SK-N-SH (cell line): ENCODE results near the gene HSPA9. TPM values are rescaled to one million over a fixed set of nuclear protein-coding genes. Genes with fewer than 3 reads are reported as not detected.

Experiments
- CTCF ChIA-PET: fragments of 300-600, 350-600 bp; formaldehyde crosslinking; extraction: SDS; loops from one replicate; lab custom pipeline; 2021; lab: Yijun Ruan, JAX
- POLR2A ChIA-PET: fragments of 350-600 bp; sonication (Branson Sonifier 250); formaldehyde crosslinking; extraction: SDS; loops from one replicate; lab custom pipeline; 2020; ENCODE audit warnings: antibody characterized with exemption, inconsistent platforms; lab: Yijun Ruan, JAX
- DNase-seq: peaks from one replicate; pipeline ENCODE4 v3.0.0; 2012
- H2AFZ ChIP-seq: fragments of 200-600 bp; sonication (generic); 2 replicates; pipeline ENCODE4 v1.8.1; 2016; ENCODE audit warnings: antibody characterized with exemption, mild to moderate bottlenecking, low read depth
- H3F3A ChIP-seq: fragments of 200-600 bp; sonication (generic); replicated peaks from 2 replicates; pipeline ENCODE3; 2016; ENCODE audit warnings: antibody characterized with exemption, mild to moderate bottlenecking; ENCODE audit not compliant: insufficient read depth
- H3K27ac ChIP-seq, 2 experiments: fragments of 200-500 bp in 1 of 2; fragments of 200-600 bp in 1 of 2; sonication (Bioruptor generic) in 1 of 2; sonication (generic), shearing (Covaris generic) in 1 of 2; 2 replicates each; pipeline versions ENCODE4 v1.5.1 to v1.6.1; 2014 to 2016; ENCODE audit warnings: low read depth in 2 of 2, inconsistent platforms in 1 of 2, low read length in 1 of 2, mild to moderate bottlenecking in 1 of 2, mixed read lengths in 1 of 2
- H3K27me3 ChIP-seq: fragments of 200-600 bp; sonication (generic), shearing (Covaris generic); 2 replicates; pipeline ENCODE4 v1.6.1; 2016; ENCODE audit warnings: mixed run types; ENCODE audit not compliant: insufficient read depth
- H3K36me3 ChIP-seq, 2 experiments: fragments of 200-500 bp in 1 of 2; fragments of 200-600 bp in 1 of 2; sonication (Bioruptor generic) in 1 of 2; sonication (generic) in 1 of 2; replicated peaks in 1 of 2; 2 replicates each; pipeline versions ENCODE3 to v1.5.1; 2014 to 2016; ENCODE audit warnings: low read length in 1 of 2, mild to moderate bottlenecking in 1 of 2; ENCODE audit not compliant: insufficient read depth in 2 of 2, control insufficient read depth in 1 of 2
- H3K4me1 ChIP-seq, 2 experiments: fragments of 200-500 bp in 1 of 2; fragments of 200-600 bp in 1 of 2; sonication (Bioruptor generic) in 1 of 2; sonication (generic), shearing (Covaris generic) in 1 of 2; 2 replicates each; pipeline versions ENCODE4 v1.5.1 to v1.6.1; 2014 to 2016; ENCODE audit warnings: low read depth in 1 of 2, low read length in 1 of 2, mixed run types in 1 of 2; ENCODE audit not compliant: insufficient read depth in 2 of 2, control insufficient read depth in 1 of 2
- H3K4me2 ChIP-seq: fragments of 200-600 bp; sonication (generic), shearing (Covaris generic); 2 replicates; pipeline ENCODE4 v1.6.1; 2017; ENCODE audit warnings: mixed run types
- H3K4me3 ChIP-seq, 2 experiments: fragments of 200-500 bp in 1 of 2; fragments of 200-600 bp in 1 of 2; sonication (Bioruptor generic) in 1 of 2; sonication (generic), shearing (Covaris generic) in 1 of 2; 2 replicates each; pipeline versions ENCODE4 v1.5.1 to v1.8.1; 2014 to 2016; ENCODE audit warnings: low read depth in 2 of 2, inconsistent platforms in 1 of 2, low read length in 1 of 2, mild to moderate bottlenecking in 1 of 2, mixed read lengths in 1 of 2, moderate library complexity in 1 of 2
- H3K79me2 ChIP-seq: fragments of 200-600 bp; sonication (generic); 2 replicates; pipeline ENCODE4 v1.8.1; 2017; ENCODE audit warnings: mild to moderate bottlenecking; ENCODE audit not compliant: insufficient read depth
- H3K9ac ChIP-seq: fragments of 200-600 bp; sonication (generic); 2 replicates; pipeline ENCODE4 v1.6.1; 2017; ENCODE audit warnings: mixed run types
- H3K9me2 ChIP-seq: fragments of 200-600 bp; sonication (generic); 2 replicates; pipeline ENCODE4 v1.6.1; 2017; ENCODE audit warnings: mixed run types
- H3K9me3 ChIP-seq: fragments of 200-600 bp; sonication (generic); 2 replicates; pipeline ENCODE4 v1.6.1; 2017; ENCODE audit warnings: mixed run types, mild to moderate bottlenecking, moderate library complexity
- H4K20me1 ChIP-seq: fragments of 200-600 bp; sonication (generic); 2 replicates; pipeline ENCODE4 v1.6.1; 2017; ENCODE audit warnings: mild to moderate bottlenecking, mixed run types; ENCODE audit not compliant: insufficient read depth
- FOSL2 ChIP-seq: IDR thresholded peaks from 2 replicates; pipeline ENCODE4 v1.4.0; 2012; ENCODE audit warnings: low read depth, mild to moderate bottlenecking, moderate library complexity, borderline replicate concordance
- FOXJ3 ChIP-seq: sonication (generic); formaldehyde crosslinking; IDR thresholded peaks from 2 replicates; pipeline ENCODE4 v1.5.1; 2020; ENCODE audit warnings: mild to moderate bottlenecking, missing genetic modification reagents
- FOXM1 ChIP-seq: IDR thresholded peaks from 2 replicates; pipeline ENCODE4 v1.4.0; 2012; ENCODE audit warnings: low read depth, mild to moderate bottlenecking
- JUND ChIP-seq: IDR thresholded peaks from 2 replicates; pipeline ENCODE4 v1.4.0; 2012
- MEF2A ChIP-seq: IDR thresholded peaks from 2 replicates; pipeline ENCODE4 v1.4.0; 2012; ENCODE audit warnings: low read depth, borderline replicate concordance
- MXI1 ChIP-seq: IDR thresholded peaks from 2 replicates; pipeline ENCODE4 v1.6.1; 2012; ENCODE audit warnings: mild to moderate bottlenecking, low read depth, low read length, improper control_type of control experiment
- NRF1 ChIP-seq: IDR thresholded peaks from 2 replicates; pipeline ENCODE4 v1.6.1; 2012; ENCODE audit warnings: low read depth, mild to moderate bottlenecking, low read length
- RAD21 ChIP-seq: IDR thresholded peaks from 2 replicates; pipeline ENCODE4 v1.6.1; 2012; ENCODE audit warnings: mild to moderate bottlenecking, low read length
- TEAD4 ChIP-seq: IDR thresholded peaks from 2 replicates; pipeline ENCODE4 v1.4.0; 2012; ENCODE audit warnings: mild to moderate bottlenecking, borderline replicate concordance; ENCODE audit not compliant: insufficient read depth
- YY1 ChIP-seq: IDR thresholded peaks from 2 replicates; pipeline ENCODE4 v1.4.0; 2012; ENCODE audit warnings: low read depth, mild to moderate bottlenecking
- WGBS: methylation state at CpG from one replicate; pipeline ENCODE4 v1.1.6; 2017; ENCODE audit warnings: low lambda C conversion rate; 5-methylcytosine and 5-hydroxymethylcytosine counted together
- polyA plus RNA-seq, 3 experiments: library from polyadenylated mRNA; depleted of rRNA; stranded (reverse); fragments of >200 nt; gene quantifications; 2 replicates each; pipeline ENCODE4 v1.2.3, GENCODE V29; 2012
- TF ChIP-seq, protein P1 (sequence below): IDR thresholded peaks from 2 replicates; pipeline ENCODE4; 2012
- TF ChIP-seq, protein P2 (sequence below): IDR thresholded peaks from 2 replicates; pipeline ENCODE4 v1.6.1; 2012; ENCODE audit warnings: mild to moderate bottlenecking, low read depth, low read length, moderate library complexity

The HSPA9 gene
- polyA plus RNA-seq, 1 of the 3 experiments (the other 2 are of a cell fraction), result 153 TPM

- ChIA-PET CTCF (interaction anchor here (0.7 to 2.0 kb wide), 6 partner anchors 12 to 43 kb away, joined by 3 to 5 read pairs (median 3); no protein-coding TSS in a partner anchor), POLR2A (no interaction called here)
- DNase-seq, result no peak
- WGBS, result 83% methylated on average over 4 of the region's 4 CpGs
- Histone ChIP-seq H3K36me3 (no peaks in the 10 kb centered on the region), H3K9ac (no peak overlapping the region), H3K27ac (no peak overlapping the region), H3K9me3 (no peaks in the 10 kb centered on the region), H3K79me2 (no peaks in the 10 kb centered on the region), H3F3A (no peaks in the 10 kb centered on the region), H3K9me2 (no peaks in the 10 kb centered on the region), H3K27me3 (no peaks in the 10 kb centered on the region), H2AFZ (no peak overlapping the region), H3K4me2 (no peak overlapping the region), H3K4me3 (no peak overlapping the region), H3K4me1 (no peaks in the 10 kb centered on the region), H4K20me1 (no peaks in the 10 kb centered on the region)
- TF ChIP-seq FOXM1 (no peak), NRF1 (no peak), RAD21 (no peak), TEAD4 (no peak), MXI1 (no peak)
Measured at GRCh38 chr5:138622051-138622450, 46.9 kb upstream of the HSPA9 start.

- 59% methylated on average over 4 of the region's 4 CpGs for WGBS
- ChIA-PET CTCF (interaction anchor here (1.2 to 2.0 kb wide), 5 partner anchors 10 to 36 kb away, joined by 3 to 4 read pairs (median 4); no protein-coding TSS in a partner anchor), POLR2A (no interaction called here)
- Histone ChIP-seq H3K9ac (no peak overlapping the region), H3K9me2 (no peaks in the 10 kb centered on the region), H3K27ac (no peak overlapping the region), H2AFZ (no peak overlapping the region), H4K20me1 (no peaks in the 10 kb centered on the region), H3K27me3 (no peaks in the 10 kb centered on the region), H3K4me3 (no peak overlapping the region), H3K4me2 (no peak overlapping the region), H3K9me3 (no peaks in the 10 kb centered on the region), H3K36me3 (no peaks in the 10 kb centered on the region), H3K4me1 (no peaks in the 10 kb centered on the region), H3F3A (no peaks in the 10 kb centered on the region), H3K79me2 (no peaks in the 10 kb centered on the region)
- DNase-seq, result no peak
- no peak for TF ChIP-seq NRF1
- TF ChIP-seq FOSL2, result no peak
- no peak for TF ChIP-seq YY1
- TF ChIP-seq, protein P1, sequence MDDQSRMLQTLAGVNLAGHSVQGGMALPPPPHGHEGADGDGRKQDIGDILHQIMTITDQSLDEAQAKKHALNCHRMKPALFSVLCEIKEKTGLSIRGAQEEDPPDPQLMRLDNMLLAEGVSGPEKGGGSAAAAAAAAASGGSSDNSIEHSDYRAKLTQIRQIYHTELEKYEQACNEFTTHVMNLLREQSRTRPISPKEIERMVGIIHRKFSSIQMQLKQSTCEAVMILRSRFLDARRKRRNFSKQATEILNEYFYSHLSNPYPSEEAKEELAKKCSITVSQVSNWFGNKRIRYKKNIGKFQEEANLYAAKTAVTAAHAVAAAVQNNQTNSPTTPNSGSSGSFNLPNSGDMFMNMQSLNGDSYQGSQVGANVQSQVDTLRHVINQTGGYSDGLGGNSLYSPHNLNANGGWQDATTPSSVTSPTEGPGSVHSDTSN, result no peak
- TF ChIP-seq FOXM1, result no peak
- TF ChIP-seq, protein P2, sequence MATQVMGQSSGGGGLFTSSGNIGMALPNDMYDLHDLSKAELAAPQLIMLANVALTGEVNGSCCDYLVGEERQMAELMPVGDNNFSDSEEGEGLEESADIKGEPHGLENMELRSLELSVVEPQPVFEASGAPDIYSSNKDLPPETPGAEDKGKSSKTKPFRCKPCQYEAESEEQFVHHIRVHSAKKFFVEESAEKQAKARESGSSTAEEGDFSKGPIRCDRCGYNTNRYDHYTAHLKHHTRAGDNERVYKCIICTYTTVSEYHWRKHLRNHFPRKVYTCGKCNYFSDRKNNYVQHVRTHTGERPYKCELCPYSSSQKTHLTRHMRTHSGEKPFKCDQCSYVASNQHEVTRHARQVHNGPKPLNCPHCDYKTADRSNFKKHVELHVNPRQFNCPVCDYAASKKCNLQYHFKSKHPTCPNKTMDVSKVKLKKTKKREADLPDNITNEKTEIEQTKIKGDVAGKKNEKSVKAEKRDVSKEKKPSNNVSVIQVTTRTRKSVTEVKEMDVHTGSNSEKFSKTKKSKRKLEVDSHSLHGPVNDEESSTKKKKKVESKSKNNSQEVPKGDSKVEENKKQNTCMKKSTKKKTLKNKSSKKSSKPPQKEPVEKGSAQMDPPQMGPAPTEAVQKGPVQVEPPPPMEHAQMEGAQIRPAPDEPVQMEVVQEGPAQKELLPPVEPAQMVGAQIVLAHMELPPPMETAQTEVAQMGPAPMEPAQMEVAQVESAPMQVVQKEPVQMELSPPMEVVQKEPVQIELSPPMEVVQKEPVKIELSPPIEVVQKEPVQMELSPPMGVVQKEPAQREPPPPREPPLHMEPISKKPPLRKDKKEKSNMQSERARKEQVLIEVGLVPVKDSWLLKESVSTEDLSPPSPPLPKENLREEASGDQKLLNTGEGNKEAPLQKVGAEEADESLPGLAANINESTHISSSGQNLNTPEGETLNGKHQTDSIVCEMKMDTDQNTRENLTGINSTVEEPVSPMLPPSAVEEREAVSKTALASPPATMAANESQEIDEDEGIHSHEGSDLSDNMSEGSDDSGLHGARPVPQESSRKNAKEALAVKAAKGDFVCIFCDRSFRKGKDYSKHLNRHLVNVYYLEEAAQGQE, result no peak
- TF ChIP-seq MEF2A, result no peak
- no peak for TF ChIP-seq JUND
- TF ChIP-seq FOXJ3 (CRISPR knock-in tag), result no peak
- TF ChIP-seq MXI1, result no peak
Measured at GRCh38 chr5:138620663-138621224, 45.5 kb upstream of the HSPA9 start.
